Measurements from ENCODE around the gene SEMA3A.
"Not testable (repeated sequence)": the region's sequence is repeated elsewhere in the genome, so short reads cannot be mapped to it uniquely, and the experiment has no call there.

The SEMA3A gene

DNA sequence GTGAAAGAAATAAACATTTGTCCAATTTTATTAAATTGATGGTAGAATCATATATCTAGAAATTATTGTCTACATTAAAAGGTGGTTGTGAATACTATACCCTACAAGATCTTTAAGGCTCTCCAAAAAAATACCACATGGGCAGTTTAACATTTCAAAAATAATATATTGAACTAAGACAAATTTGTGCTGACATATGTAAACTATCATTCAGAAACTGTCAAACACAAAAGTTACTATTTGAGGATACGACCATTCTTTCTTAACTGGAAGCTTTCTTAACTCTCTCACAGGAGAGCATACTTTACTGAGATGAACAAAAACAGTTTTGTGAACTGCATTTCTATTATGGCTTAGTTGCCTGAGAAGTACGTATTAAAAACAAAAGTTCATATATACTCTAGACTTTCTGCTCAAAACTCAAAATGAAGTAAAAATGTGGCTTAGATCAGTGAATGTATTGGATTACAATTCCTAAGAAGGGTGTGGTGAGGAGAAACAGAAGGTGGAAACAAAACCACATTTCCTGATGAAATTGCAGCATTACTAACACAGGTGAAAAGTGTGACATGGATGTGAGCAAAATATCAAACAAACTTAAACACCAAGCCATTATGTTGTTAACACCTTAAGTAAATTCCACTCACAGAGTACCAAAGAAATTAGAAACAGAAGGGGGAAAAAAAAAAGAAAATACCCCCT, 138.5 kb downstream of the SEMA3A start:
- no peak for DNase-seq (ENCODE audit: low spot score in 2 of 2)
- Mint-ChIP-seq H3K4me1 (no peaks in the 10 kb centered on the region), H3K36me3 (no peaks in the 10 kb centered on the region), H3K27ac (no peak overlapping the region), H3K9me3 (peaks cover 6% of the 10 kb centered on the region), H3K4me3 (no peak overlapping the region)
- ATAC-seq: no peak

GRCh38 chr7:84055199-84055598, 139.4 kb downstream of the SEMA3A start:
- H3K27ac Mint-ChIP-seq; H3K9me3 Mint-ChIP-seq; H3K36me3 Mint-ChIP-seq; ATAC-seq; H3K4me3 Mint-ChIP-seq; DNase-seq (ENCODE audit: low spot score in 2 of 2); H3K4me1 Mint-ChIP-seq: not testable (repeated sequence)

DNA sequence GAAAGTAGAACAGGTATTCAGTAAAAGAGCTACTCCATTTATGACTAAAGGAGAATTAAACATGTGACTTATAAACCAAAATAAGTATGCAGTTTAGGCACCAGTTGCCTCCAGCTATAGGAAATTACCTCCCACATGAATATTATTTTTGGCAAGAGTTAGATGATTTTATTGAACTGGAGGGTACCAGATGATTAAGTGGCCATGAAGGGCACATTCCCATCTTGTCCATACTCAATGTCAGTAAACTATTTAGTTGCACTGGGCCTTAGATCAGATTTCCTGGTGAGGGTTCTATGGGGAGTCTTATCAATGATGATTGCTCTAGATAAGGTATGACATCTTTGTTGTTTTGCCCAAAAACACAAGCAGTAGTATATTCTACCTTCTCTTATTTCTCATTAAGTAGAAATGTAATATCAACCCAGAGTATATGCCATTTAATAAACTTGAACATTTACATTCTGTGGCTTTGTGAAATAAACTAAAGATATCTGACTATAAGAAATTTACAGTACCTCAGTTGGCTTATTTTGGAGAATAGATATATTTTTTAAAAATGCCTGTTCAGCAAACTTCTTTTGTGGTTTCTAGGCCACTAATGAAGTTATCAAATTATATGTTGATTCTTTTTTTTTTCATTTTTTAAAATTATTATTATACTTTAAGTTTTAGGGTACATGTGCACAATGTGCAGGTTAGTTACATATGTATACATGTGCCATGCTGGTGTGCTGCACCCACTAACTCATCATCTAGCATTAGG, 145.3 kb downstream of the SEMA3A start:
- H3K4me3 Mint-ChIP-seq: no peak overlapping the region
- DNase-seq (ENCODE audit: low spot score in 2 of 2) (no peak), ATAC-seq (no peak)
- no peak overlapping the region for H3K27ac Mint-ChIP-seq
- no peaks in the 10 kb centered on the region for H3K4me1 Mint-ChIP-seq
- H3K36me3 Mint-ChIP-seq: no peaks in the 10 kb centered on the region
- H3K9me3 Mint-ChIP-seq: peaks cover 11% of the 10 kb centered on the region

DNA sequence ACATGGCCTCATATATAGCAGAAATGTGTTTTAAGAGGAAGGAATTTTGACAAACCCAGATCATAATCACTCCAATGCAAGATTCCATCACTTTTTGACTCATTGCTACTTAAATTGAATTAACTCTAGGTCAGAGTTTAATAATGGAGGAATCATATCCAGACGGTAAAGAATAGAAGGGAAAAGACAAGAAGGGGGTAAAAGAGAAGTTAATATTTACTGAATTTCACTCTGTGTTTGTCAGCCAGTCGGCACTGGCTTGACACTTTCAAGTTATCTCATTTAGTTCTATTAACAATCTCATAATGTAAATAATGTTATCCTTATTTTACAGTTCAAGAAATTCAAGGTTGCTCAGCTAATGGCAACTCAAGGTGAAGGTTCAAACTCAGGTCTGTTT, 147.5 kb downstream of the SEMA3A start:
- no peaks in the 10 kb centered on the region for H3K4me1 Mint-ChIP-seq
- no peak for DNase-seq (ENCODE audit: low spot score in 2 of 2)
- H3K4me3 Mint-ChIP-seq: no peak overlapping the region
- no peak for ATAC-seq
- no peaks in the 10 kb centered on the region for H3K36me3 Mint-ChIP-seq
- H3K27ac Mint-ChIP-seq: no peak overlapping the region
- H3K9me3 Mint-ChIP-seq: peaks cover 14% of the 10 kb centered on the region

- H3K36me3 Mint-ChIP-seq: no peaks in the 10 kb centered on the region
Observed at GRCh38 chr7:84044834-84045233, 149.8 kb downstream of the SEMA3A start.

DNA sequence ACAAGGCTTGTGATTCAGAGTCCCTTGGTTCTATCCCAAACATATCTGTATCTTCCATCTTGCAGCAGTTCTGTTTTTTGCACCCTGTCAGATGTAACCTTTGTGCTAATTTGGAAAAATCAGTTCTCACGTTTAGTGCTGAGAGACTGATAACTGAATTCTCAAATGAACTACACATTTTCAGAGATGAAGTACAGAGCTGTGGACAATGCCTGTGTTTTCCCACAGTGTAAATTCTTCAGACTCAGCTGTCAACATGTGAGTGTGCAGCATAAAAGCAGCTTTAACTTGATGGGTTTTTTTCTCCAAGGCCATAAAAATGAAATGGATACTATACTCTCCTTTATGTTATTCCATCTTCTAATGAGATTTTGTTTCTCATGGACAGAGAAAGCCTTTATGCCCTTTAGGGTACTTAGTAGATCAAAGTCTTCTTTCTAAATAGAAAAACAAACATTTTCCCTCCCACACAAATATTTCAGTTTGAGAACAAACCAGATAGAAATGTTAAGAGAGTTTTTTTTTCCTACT, 150.9 kb downstream of the SEMA3A start:
- Mint-ChIP-seq H3K4me1 (no peaks in the 10 kb centered on the region), H3K27ac (no peak overlapping the region), H3K4me3 (no peak overlapping the region), H3K36me3 (no peaks in the 10 kb centered on the region), H3K9me3 (peaks cover 24% of the 10 kb centered on the region)
- DNase-seq (ENCODE audit: low spot score in 2 of 2) (no peak), ATAC-seq (no peak)

More at GRCh38 chr7:84044834-84045233, 149.8 kb downstream of the SEMA3A start:
- Mint-ChIP-seq H3K27ac (no peak overlapping the region), H3K9me3 (peaks cover 18% of the 10 kb centered on the region), H3K4me1 (no peaks in the 10 kb centered on the region), H3K4me3 (no peak overlapping the region)
- DNase-seq (ENCODE audit: low spot score in 2 of 2): no peak
- no peak for ATAC-seq

- Mint-ChIP-seq H3K9me3 (peaks cover 24% of the 10 kb centered on the region), H3K27ac (no peak overlapping the region), H3K4me3 (no peak overlapping the region), H3K36me3 (no peaks in the 10 kb centered on the region), H3K4me1 (no peaks in the 10 kb centered on the region)
- no peak for ATAC-seq
- no peak for DNase-seq (ENCODE audit: low spot score in 2 of 2)
Observed at GRCh38 chr7:84042110-84042539, 152.5 kb downstream of the SEMA3A start.

DNA sequence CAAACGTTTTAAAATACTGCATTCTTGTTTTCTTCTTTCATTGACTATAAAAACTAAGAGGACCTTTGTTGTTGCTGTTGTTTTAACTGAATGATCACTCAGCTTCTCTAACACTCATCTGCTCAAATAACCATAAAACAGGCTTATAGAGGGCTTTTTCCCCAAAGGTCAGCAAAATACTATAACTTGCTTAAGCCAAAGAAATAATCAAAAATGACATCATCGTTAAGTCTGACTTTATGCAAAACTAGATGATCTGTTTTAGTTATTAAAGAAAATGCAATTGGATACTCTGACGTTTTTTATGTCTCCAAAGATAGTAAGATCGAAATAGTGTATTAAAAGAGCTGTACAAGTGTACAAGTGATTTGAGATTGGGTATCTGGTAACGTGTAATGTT, 152.9 kb downstream of the SEMA3A start:
- no peak overlapping the region for H3K27ac Mint-ChIP-seq
- H3K4me1 Mint-ChIP-seq: no peaks in the 10 kb centered on the region
- no peak overlapping the region for H3K4me3 Mint-ChIP-seq
- DNase-seq (ENCODE audit: low spot score in 2 of 2) (no peak), ATAC-seq (no peak)
- H3K36me3 Mint-ChIP-seq: no peaks in the 10 kb centered on the region
- H3K9me3 Mint-ChIP-seq: peaks cover 24% of the 10 kb centered on the region

- Mint-ChIP-seq H3K4me1 (no peaks in the 10 kb centered on the region), H3K4me3 (no peak overlapping the region), H3K9me3 (peaks cover 21% of the 10 kb centered on the region), H3K36me3 (no peaks in the 10 kb centered on the region), H3K27ac (no peak overlapping the region)
- ATAC-seq (no peak), DNase-seq (ENCODE audit: low spot score in 2 of 2) (no peak)
Observed at GRCh38 chr7:84040355-84040754, 154.2 kb downstream of the SEMA3A start.

DNA sequence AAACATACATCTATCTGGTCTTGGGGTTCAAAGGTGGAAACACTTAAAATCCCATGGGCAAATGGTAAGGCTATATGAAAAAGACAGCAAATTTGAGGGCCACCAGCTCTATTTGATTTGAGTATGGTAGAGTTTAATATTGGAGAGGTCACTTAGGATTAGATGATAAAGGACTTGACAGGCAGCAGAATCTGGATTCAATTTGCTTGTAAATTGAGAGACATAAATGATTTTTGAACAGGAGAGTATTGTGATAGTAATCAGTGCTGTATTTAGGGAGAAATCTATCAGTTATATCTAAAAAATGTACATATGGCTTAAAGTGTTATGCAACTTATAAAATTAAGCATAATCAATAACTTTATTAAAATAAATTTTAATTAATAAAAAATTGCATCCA, 155.2 kb downstream of the SEMA3A start:
- DNase-seq (ENCODE audit: low spot score in 2 of 2): no peak
- Mint-ChIP-seq H3K36me3 (no peaks in the 10 kb centered on the region), H3K9me3 (peaks cover 19% of the 10 kb centered on the region), H3K4me3 (no peak overlapping the region), H3K4me1 (no peaks in the 10 kb centered on the region), H3K27ac (no peak overlapping the region)
- no peak for ATAC-seq

GRCh38 chr7:84027678-84028077, 166.9 kb downstream of the SEMA3A start:
- peaks cover 9% of the 10 kb centered on the region for H3K9me3 Mint-ChIP-seq
- H3K4me1 Mint-ChIP-seq: no peaks in the 10 kb centered on the region
- DNase-seq (ENCODE audit: low spot score in 2 of 2): no peak
- H3K4me3 Mint-ChIP-seq: no peak overlapping the region
- H3K27ac Mint-ChIP-seq: no peak overlapping the region
- no peak for ATAC-seq
- no peaks in the 10 kb centered on the region for H3K36me3 Mint-ChIP-seq

DNA sequence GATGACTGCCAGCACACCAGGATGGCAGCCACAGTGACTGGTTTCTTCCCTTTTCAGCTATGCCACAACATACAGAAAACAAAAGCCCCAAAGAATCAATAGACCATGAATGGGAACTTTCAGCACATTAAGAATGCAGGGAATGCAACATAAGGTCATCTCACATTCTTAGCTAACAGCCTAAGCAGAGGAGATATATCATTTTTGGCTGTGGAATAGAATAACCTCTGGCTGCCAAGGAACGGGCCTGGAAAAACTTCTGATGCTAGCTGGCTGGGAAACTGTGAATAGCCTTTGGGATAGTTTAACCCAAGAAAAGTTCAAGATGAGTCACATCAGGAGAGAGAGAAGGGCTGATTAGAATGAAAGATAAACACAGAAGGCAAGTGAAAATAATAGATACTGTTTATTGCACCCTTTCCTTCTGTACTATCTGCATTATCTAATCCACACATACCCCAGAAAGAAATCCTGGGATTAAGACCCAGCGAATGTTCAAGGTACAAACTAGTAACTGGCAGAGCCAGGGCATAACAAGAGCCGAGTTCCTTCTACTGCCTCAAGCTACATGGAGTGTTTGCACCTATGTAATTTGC, 169.2 kb downstream of the SEMA3A start:
- no peak overlapping the region for H3K4me3 Mint-ChIP-seq
- ATAC-seq (no peak), DNase-seq (ENCODE audit: low spot score in 2 of 2) (no peak)

GRCh38 chr7:84022684-84023308, 171.8 kb downstream of the SEMA3A start:
- H3K4me3 Mint-ChIP-seq: no peak overlapping the region
- no peaks in the 10 kb centered on the region for H3K4me1 Mint-ChIP-seq
- H3K36me3 Mint-ChIP-seq: no peaks in the 10 kb centered on the region
- H3K27ac Mint-ChIP-seq: no peak overlapping the region
- H3K9me3 Mint-ChIP-seq: peaks cover 11% of the 10 kb centered on the region
- no peak for ATAC-seq
- DNase-seq (ENCODE audit: low spot score in 2 of 2): no peak

More for the DNA sequence above, 169.2 kb downstream of the SEMA3A start:
- Mint-ChIP-seq H3K27ac (no peak overlapping the region), H3K36me3 (no peaks in the 10 kb centered on the region), H3K4me1 (no peaks in the 10 kb centered on the region), H3K9me3 (peaks cover 13% of the 10 kb centered on the region)

- ATAC-seq (no peak), DNase-seq (ENCODE audit: low spot score in 2 of 2) (no peak)
- no peaks in the 10 kb centered on the region for H3K4me1 Mint-ChIP-seq
- H3K36me3 Mint-ChIP-seq: no peaks in the 10 kb centered on the region
- no peak overlapping the region for H3K27ac Mint-ChIP-seq
- peaks cover 9% of the 10 kb centered on the region for H3K9me3 Mint-ChIP-seq
- no peak overlapping the region for H3K4me3 Mint-ChIP-seq
Observed at GRCh38 chr7:84022009-84022408, 172.6 kb downstream of the SEMA3A start.

GRCh38 chr7:84021292-84021908, 173.2 kb downstream of the SEMA3A start:
- Mint-ChIP-seq H3K9me3 (peaks cover 9% of the 10 kb centered on the region), H3K4me1 (no peaks in the 10 kb centered on the region), H3K4me3 (no peak overlapping the region), H3K27ac (no peak overlapping the region), H3K36me3 (no peaks in the 10 kb centered on the region)
- ATAC-seq (no peak), DNase-seq (ENCODE audit: low spot score in 2 of 2) (no peak)

Data from stimulated activated effector memory CD8-positive, alpha-beta T cell treated with anti-CD3 and anti-CD28 coated beads, Interleukin-12 subunit alpha, Interleukin-12 subunit beta, amount 100 ng/mL, for 72 hours (primary cell).